Ishikawa (cell line): Measurements from ENCODE around the gene FAM187B.

Experiments
- CEBPB ChIP-seq: IDR thresholded peaks from 2 replicates; pipeline ENCODE4 v1.6.1; 2012
- CREB1 ChIP-seq: IDR thresholded peaks from 2 replicates; pipeline ENCODE4 v1.6.1; 2012; ENCODE audit warnings: low read depth
- EGR1 ChIP-seq: IDR thresholded peaks from 2 replicates; pipeline ENCODE4 v1.6.1; 2012
- EP300 ChIP-seq: IDR thresholded peaks from 2 replicates; pipeline ENCODE4 v1.6.1; 2012; ENCODE audit warnings: borderline replicate concordance
- FOXM1 ChIP-seq: IDR thresholded peaks from 2 replicates; pipeline ENCODE4 v1.6.1; 2012; ENCODE audit warnings: low read depth, borderline replicate concordance
- MAX ChIP-seq: IDR thresholded peaks from 2 replicates; pipeline ENCODE4 v1.6.1; 2012
- NFIC ChIP-seq: IDR thresholded peaks from 2 replicates; pipeline ENCODE4 v1.6.1; 2012
- RAD21 ChIP-seq: IDR thresholded peaks from 2 replicates; pipeline ENCODE4 v1.6.1; 2012; ENCODE audit warnings: low read depth
- REST ChIP-seq: IDR thresholded peaks from 2 replicates; pipeline ENCODE4 v1.6.1; 2012; ENCODE audit warnings: low read depth, mild to moderate bottlenecking
- TAF1 ChIP-seq: IDR thresholded peaks from 2 replicates; pipeline ENCODE4 v1.6.1; 2012; ENCODE audit warnings: low read depth, mild to moderate bottlenecking
- TCF12 ChIP-seq: IDR thresholded peaks from 2 replicates; pipeline ENCODE4 v1.6.1; 2012; ENCODE audit warnings: low read depth
- TEAD4 ChIP-seq: IDR thresholded peaks from 2 replicates; pipeline ENCODE4 v1.6.1; 2012
- USF1 ChIP-seq: IDR thresholded peaks from 2 replicates; pipeline ENCODE4 v1.6.1; 2012
- YY1 ChIP-seq: IDR thresholded peaks from 2 replicates; pipeline ENCODE4 v1.6.1; 2012; ENCODE audit warnings: low read depth
- ZBTB7A ChIP-seq: IDR thresholded peaks from 2 replicates; pipeline ENCODE4 v1.6.1; 2012; ENCODE audit warnings: low read depth

The FAM187B gene

GRCh38 chr19:35249848-35250711 lies 21.5 kb upstream of the FAM187B start:
- TF ChIP-seq REST (no peak), TAF1 (no peak), CREB1 (no peak), YY1 (no peak), CEBPB (no peak), USF1 (no peak), EGR1 (no peak), NFIC (no peak), TCF12 (no peak), TEAD4 (no peak), EP300 (no peak), RAD21 (no peak), ZBTB7A (no peak), MAX (no peak), FOXM1 (no peak)

- TF ChIP-seq REST, result no peak
- no peak for TF ChIP-seq CREB1
- no peak for TF ChIP-seq MAX
Measured at GRCh38 chr19:35249146-35249847, 20.8 kb upstream of the FAM187B start.

- TF ChIP-seq CREB1, result peak; percentile 26; the same call in 1 of the 2 replicates
- TF ChIP-seq NFIC, result peak; percentile 40
- TF ChIP-seq FOXM1, result 0 out of 2 replicates have a peak, but pooled peaks have one; percentile 24
- TF ChIP-seq YY1, result peak; percentile 91
- TF ChIP-seq MAX, result peak; percentile 48
- TF ChIP-seq REST, result no peak
- 0 out of 2 replicates have a peak, but pooled peaks have one; percentile 18 for TF ChIP-seq TCF12
- TF ChIP-seq TAF1, result peak; percentile 96
- TF ChIP-seq EP300, result peak; percentile 69; the same call in 1 of the 2 replicates
- no peak; the same call in 1 of the 2 replicates for TF ChIP-seq CEBPB
- TF ChIP-seq EGR1, result no peak; the same call in 1 of the 2 replicates
Measured at GRCh38 chr19:35248310-35249145, 20.0 kb upstream of the FAM187B start, which contains the start of gene LSR. TSS of gene LSR (plus strand) at chr19:35249002. CDS start at chr19:35249023, 21 bp downstream.
